CD4-positive, alpha-beta T cell treated with Interleukin-15 for 1 hour (primary cell): ENCODE results near the gene CSNK1G1.
"Not testable (repeated sequence)": the region's sequence is repeated elsewhere in the genome, so short reads cannot be mapped to it uniquely, and the experiment has no call there.

Source experiments
- DNase-seq: peaks from one replicate; pipeline ENCODE4 v3.0.0-alpha.2; 2020

The CSNK1G1 gene

GRCh38 chr15:64286473-64286872, 69.5 kb downstream of the CSNK1G1 start:
- DNase-seq = no peak

- no peak for DNase-seq
These were observed 70.1 kb downstream of the CSNK1G1 start for GRCh38 chr15:64285871-64286270.

GRCh38 chr15:64285150-64285549, 70.8 kb downstream of the CSNK1G1 start:
- DNase-seq = no peak

GRCh38 chr15:64284042-64284441, 71.9 kb downstream of the CSNK1G1 start:
- DNase-seq = no peak

- DNase-seq = no peak
These were observed 73.3 kb downstream of the CSNK1G1 start for GRCh38 chr15:64282701-64283100.

GRCh38 chr15:64279131-64279530, 76.8 kb downstream of the CSNK1G1 start:
- DNase-seq = no peak

- DNase-seq = no peak
These were observed 80.0 kb downstream of the CSNK1G1 start for GRCh38 chr15:64275934-64276333.

DNA sequence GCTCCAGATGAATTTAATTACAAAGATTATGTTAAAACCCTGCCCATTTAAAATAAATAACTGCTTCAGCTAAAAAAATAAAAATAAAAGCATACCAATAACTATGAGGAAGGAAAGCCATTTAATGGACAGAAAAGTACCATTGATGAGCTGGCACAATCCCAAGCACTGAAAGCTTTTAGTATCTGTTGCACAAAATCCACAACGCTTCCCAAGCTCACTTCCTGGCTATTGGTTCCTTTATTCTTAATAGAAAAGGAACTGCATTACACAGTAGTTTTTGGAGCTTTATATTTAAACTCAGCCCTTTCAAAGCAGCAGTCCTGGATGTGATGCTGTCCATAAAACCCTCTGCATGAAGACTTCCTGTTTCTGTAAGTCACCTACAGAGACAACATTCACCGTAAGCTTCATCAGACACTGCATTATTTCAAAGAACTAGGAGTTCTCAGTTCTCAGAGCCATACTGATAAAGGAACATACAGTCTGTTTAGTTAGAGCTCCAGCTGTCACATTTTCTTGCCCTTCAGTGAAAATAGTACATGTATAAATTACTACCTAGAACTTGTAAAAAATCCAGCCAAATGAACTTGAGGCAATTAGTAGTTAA, 81.5 kb downstream of the CSNK1G1 start:
- DNase-seq = no peak

- DNase-seq = no peak
These were observed 88.5 kb downstream of the CSNK1G1 start for GRCh38 chr15:64267331-64267973.

GRCh38 chr15:64265188-64265587, 90.8 kb downstream of the CSNK1G1 start:
- DNase-seq = not testable (repeated sequence)

- DNase-seq = no peak
These were observed 91.5 kb downstream of the CSNK1G1 start for GRCh38 chr15:64264502-64264901.

DNA sequence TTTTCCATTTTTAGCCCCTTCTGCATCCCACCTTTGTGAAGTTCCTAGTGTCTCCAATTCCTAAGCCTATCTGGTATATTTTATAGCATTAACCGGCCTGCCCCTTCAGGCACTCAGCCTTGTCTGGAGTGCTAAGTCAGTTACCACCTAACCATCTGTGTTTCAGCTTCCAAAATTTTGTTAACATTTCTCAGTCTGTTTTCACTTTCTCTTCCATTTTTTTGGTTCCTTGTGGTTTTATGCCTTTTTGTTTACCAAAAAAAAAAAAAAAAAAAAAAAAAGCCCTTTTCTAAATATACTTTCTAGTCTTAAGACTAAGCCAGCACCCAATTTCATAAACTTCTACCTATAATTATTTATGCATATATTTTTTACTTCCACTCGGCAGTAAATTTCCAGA, 92.4 kb downstream of the CSNK1G1 start:
- no peak for DNase-seq

- no peak for DNase-seq
These were observed 99.9 kb downstream of the CSNK1G1 start for GRCh38 chr15:64256051-64256450.

DNA sequence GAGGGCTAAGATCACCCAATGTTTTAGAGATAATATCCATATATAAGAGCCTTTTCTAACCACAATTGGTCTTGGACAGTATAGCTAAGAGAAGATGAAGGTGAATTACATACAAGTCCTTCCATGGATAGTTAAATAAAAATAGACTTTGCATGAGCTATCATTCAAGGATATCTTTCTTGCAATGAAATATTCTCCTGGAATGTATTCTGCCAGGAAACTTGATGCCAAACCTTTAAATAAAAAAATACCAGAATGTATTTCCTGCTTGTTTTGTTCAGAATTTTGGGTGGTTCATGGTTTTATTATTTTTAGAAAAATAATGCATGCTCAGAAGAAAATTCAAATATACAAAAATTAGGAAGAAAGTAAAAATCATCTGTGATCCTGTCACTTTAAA, 104.3 kb downstream of the CSNK1G1 start:
- no peak for DNase-seq

DNA sequence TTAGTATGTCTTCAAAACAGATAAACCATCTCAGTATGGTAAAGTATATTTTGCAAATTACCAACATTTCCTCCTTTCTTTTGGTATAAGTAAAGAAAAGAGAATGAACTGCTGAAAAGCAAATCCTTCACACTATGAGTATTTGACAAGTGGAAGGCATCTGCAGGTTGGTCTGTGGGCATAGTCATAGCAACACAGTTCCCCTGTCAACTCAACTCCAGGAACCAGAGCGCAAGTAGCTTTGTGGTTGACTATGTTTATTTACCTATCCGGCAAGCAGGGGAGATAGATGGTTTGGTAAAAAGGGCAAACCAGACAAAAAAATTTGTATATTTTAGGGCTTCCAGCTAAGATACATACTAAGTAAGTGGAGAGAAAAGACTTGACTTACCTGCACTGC, 104.9 kb downstream of the CSNK1G1 start:
- no peak for DNase-seq

DNA sequence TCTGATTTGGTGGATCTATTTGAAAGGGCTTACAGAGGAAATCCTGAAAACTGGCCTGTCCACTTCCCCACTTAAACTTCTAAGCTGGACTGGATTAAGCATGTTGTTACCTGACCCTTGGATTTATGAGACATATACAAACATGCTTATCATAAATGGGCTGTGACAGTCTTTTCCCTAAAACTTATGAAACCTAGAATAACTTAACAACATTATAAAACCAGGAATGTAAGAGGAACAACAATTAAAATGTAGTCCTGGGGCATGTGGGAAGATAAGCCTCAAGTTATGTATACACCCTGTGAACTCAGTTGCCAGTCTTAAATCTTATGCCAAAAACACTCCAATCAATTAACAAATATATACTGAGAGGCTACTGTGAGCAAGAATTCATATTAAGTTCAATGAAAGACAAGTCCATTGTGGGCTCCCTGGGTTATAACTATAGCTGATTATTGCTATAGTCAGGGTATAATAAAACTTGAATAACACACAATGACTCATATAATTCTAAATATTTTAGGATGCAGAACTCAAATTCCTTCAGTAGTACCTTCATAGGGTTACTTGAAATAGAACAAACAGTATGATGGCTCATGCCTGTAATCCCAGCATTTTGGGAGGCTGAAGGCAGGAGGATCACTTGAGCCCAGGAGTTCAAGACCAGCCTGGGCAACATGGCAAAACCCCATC, 105.9 kb downstream of the CSNK1G1 start:
- no peak for DNase-seq

GRCh38 chr15:64249406-64249805, 106.6 kb downstream of the CSNK1G1 start:
- no peak for DNase-seq

GRCh38 chr15:64247906-64248541, 107.9 kb downstream of the CSNK1G1 start:
- no peak for DNase-seq

DNA sequence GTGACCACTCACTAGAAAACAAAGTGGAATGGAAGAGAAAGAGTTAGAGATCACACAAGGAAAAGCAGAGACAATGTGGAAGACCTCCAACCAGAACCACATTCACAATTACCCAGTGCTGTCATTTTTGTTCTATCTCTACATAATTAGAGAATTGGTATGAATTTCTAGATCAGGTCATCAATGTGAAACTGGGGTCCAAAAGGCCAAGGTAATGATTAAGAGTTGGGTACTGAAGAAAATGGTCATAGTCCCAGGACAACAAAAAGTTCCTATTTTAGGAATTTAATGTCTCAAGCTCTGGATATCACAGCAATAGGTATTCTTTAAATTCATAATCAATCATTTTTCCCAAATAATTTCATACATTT, 108.5 kb downstream of the CSNK1G1 start:
- no peak for DNase-seq

- DNase-seq = no peak
These were observed 109.4 kb downstream of the CSNK1G1 start for GRCh38 chr15:64246364-64247189.

DNA sequence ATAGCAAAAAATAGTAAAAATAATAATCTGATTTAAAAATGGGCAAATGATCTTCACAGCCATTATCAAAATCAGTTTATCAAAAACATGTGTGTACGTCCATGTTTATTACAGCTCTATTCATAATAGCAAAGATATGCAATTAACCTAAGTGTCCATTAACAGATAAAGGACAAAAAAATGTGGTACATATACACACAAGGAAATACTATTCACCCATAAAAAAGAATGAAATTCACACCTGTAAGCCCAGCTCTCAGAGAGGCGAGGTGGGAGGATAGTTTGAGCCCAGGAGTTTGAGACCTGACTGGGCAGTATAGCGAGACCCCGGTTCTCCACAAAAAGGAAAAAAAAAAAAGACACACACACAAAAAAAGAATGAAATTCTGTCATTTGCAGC, 110.6 kb downstream of the CSNK1G1 start:
- DNase-seq = no peak

DNA sequence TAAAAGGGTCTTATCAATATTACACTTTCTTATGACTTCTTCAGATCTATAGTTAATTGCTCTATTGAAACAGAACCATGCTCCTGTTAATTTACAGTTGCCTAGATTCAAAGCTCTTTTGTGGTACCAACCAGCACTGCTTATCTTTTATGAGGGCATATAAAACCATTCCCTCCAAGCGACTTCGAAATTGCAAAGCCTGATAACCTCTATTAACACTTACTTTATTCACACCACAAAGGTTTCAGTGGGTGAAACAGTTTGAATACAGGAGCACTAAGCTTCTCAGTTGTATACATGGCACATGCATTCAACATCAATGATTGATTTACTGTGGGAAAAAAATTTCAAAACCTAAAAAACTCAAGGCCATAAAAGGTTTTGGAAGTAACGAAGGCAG, 118.3 kb downstream of the CSNK1G1 start:
- no peak for DNase-seq
